Measurements from ENCODE around the gene DPH7.

DNA sequence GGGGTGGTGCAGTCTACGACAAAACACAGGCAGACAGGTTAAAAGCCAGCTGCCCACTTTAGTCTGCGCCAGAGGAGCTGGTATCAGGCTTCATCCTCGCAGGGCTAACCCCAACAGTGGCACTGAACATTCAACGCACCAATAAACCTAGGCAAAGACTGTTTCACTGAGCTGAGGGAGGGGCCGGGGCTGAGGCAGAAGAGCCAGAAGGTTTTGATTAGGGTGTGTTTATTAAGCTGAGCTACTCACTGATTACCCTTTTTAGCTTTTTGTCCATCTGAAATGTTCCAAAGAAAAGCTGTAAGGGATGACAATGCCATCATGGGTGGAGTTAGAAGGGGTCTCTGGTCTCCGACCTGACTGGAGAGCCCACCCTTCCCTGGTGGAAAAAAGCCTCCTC, 10.2 kb upstream of the DPH7 start:
- TF ChIP-seq, protein P1, sequence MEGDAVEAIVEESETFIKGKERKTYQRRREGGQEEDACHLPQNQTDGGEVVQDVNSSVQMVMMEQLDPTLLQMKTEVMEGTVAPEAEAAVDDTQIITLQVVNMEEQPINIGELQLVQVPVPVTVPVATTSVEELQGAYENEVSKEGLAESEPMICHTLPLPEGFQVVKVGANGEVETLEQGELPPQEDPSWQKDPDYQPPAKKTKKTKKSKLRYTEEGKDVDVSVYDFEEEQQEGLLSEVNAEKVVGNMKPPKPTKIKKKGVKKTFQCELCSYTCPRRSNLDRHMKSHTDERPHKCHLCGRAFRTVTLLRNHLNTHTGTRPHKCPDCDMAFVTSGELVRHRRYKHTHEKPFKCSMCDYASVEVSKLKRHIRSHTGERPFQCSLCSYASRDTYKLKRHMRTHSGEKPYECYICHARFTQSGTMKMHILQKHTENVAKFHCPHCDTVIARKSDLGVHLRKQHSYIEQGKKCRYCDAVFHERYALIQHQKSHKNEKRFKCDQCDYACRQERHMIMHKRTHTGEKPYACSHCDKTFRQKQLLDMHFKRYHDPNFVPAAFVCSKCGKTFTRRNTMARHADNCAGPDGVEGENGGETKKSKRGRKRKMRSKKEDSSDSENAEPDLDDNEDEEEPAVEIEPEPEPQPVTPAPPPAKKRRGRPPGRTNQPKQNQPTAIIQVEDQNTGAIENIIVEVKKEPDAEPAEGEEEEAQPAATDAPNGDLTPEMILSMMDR (IDR thresholded peaks at IDR 0.05) = no peak
- TF ChIP-seq EZH2phosphoT487 (IDR thresholded peaks at IDR 0.05) (no peak), EZH2 (IDR thresholded peaks at IDR 0.05) (no peak)
